Memory B cell (primary cell): ENCODE results near the gene PGBD4.
A peak's percentile ranks its signal among the peaks of the same experiment; 100 is the strongest.

Experiments used
- ATAC-seq: fragments of 150-1000 bp; cut with Tn5 transposase; 2 replicates; pipeline ENCODE4 v1.10.0; 2021; ENCODE audit warnings: low read depth, mild to moderate bottlenecking, moderate library complexity
- DNase-seq, 2 donors: peaks; one replicate each; pipeline ENCODE4 v3.0.0; 2022; ENCODE audit warnings: low spot score in 2 of 2
- H3K27ac Mint-ChIP-seq: one replicate; pipeline ENCODE4 v1.8.0; 2022; ENCODE audit warnings: mild to moderate bottlenecking, moderate library complexity, mixed read lengths
- H3K27me3 Mint-ChIP-seq: one replicate; pipeline ENCODE4 v1.8.0; 2022; ENCODE audit warnings: mixed read lengths
- H3K36me3 Mint-ChIP-seq: one replicate; pipeline ENCODE4 v1.8.0; 2022; ENCODE audit warnings: mild to moderate bottlenecking, mixed read lengths
- H3K4me1 Mint-ChIP-seq: one replicate; pipeline ENCODE4 v1.8.0; 2022; ENCODE audit warnings: mixed read lengths
- H3K4me3 Mint-ChIP-seq: one replicate; pipeline ENCODE4 v1.8.0; 2022; ENCODE audit warnings: mild to moderate bottlenecking, moderate library complexity, mixed read lengths
- H3K9me3 Mint-ChIP-seq: one replicate; pipeline ENCODE4 v1.8.0; 2022; ENCODE audit warnings: mixed read lengths

PGBD4 gene

GRCh38 chr15:34101366-34102174 lies at the start of gene PGBD4, which contains the start of gene EMC7:
Gene PGBD4, plus strand, starts transcription at chr15:34102083. Its CDS starts 449 bp downstream, at chr15:34102532.
Gene EMC7, minus strand, starts transcription at chr15:34101862. Its CDS starts 23 bp downstream, at chr15:34101839.
- H3K9me3 Mint-ChIP-seq = no peaks in the 10 kb centered on the region
- DNase-seq (peak; percentile 98 to 99), ATAC-seq (peak; percentile 95)
- H3K36me3 Mint-ChIP-seq = peaks cover 10% of the 10 kb centered on the region
- H3K27ac Mint-ChIP-seq = peak within 1 kb of the TSS; percentile 99
- no peaks in the 10 kb centered on the region for H3K27me3 Mint-ChIP-seq
- H3K4me1 Mint-ChIP-seq = peaks cover 11% of the 10 kb centered on the region
- peak within 1 kb of the TSS; percentile 95 for H3K4me3 Mint-ChIP-seq

GRCh38 chr15:34054081-34054707 lies 47.7 kb upstream of the PGBD4 start:
- Mint-ChIP-seq H3K27me3 (no peaks in the 10 kb centered on the region), H3K4me3 (no peak overlapping the region), H3K27ac (no peak overlapping the region), H3K36me3 (peaks cover 21% of the 10 kb centered on the region), H3K4me1 (no peaks in the 10 kb centered on the region), H3K9me3 (peaks cover 23% of the 10 kb centered on the region)
- no peak for DNase-seq
- no peak for ATAC-seq

GRCh38 chr15:34055868-34056595 lies 45.9 kb upstream of the PGBD4 start:
- DNase-seq (no peak), ATAC-seq (no peak)
- Mint-ChIP-seq H3K27me3 (no peaks in the 10 kb centered on the region), H3K4me1 (no peaks in the 10 kb centered on the region), H3K9me3 (peaks cover 12% of the 10 kb centered on the region), H3K36me3 (peaks cover 9% of the 10 kb centered on the region), H3K4me3 (no peak overlapping the region), H3K27ac (no peak overlapping the region)

- H3K27ac Mint-ChIP-seq = no peak overlapping the region
- peaks cover 2% of the 10 kb centered on the region for H3K4me1 Mint-ChIP-seq
- DNase-seq = no peak
- no peak overlapping the region for H3K4me3 Mint-ChIP-seq
- ATAC-seq = no peak
- peaks cover 4% of the 10 kb centered on the region for H3K9me3 Mint-ChIP-seq
- H3K36me3 Mint-ChIP-seq = peaks cover 2% of the 10 kb centered on the region
- H3K27me3 Mint-ChIP-seq = no peaks in the 10 kb centered on the region
Observed at GRCh38 chr15:34056911-34057310, 45.0 kb upstream of the PGBD4 start.

GRCh38 chr15:34059476-34059875 lies 42.4 kb upstream of the PGBD4 start:
- no peak for ATAC-seq
- Mint-ChIP-seq H3K27ac (no peak overlapping the region), H3K27me3 (no peaks in the 10 kb centered on the region)

GRCh38 chr15:34059946-34060345 lies 41.9 kb upstream of the PGBD4 start:
- H3K36me3 Mint-ChIP-seq = no peaks in the 10 kb centered on the region
- H3K4me1 Mint-ChIP-seq = peaks cover 3% of the 10 kb centered on the region
- H3K4me3 Mint-ChIP-seq = no peak overlapping the region
- no peaks in the 10 kb centered on the region for H3K27me3 Mint-ChIP-seq
- H3K9me3 Mint-ChIP-seq = no peaks in the 10 kb centered on the region
- no peak overlapping the region for H3K27ac Mint-ChIP-seq
- no peak for ATAC-seq
- DNase-seq = no peak

More at GRCh38 chr15:34059476-34059875, 42.4 kb upstream of the PGBD4 start:
- no peaks in the 10 kb centered on the region for H3K9me3 Mint-ChIP-seq
- DNase-seq = no peak
- H3K36me3 Mint-ChIP-seq = no peaks in the 10 kb centered on the region
- no peak overlapping the region for H3K4me3 Mint-ChIP-seq
- H3K4me1 Mint-ChIP-seq = peaks cover 3% of the 10 kb centered on the region

GRCh38 chr15:34064438-34064837 lies 37.4 kb upstream of the PGBD4 start:
- Mint-ChIP-seq H3K9me3 (no peaks in the 10 kb centered on the region), H3K4me3 (no peak overlapping the region)

GRCh38 chr15:34065261-34065660 lies 36.6 kb upstream of the PGBD4 start:
- Mint-ChIP-seq H3K36me3 (no peaks in the 10 kb centered on the region), H3K27ac (no peak overlapping the region), H3K4me1 (peaks cover 3% of the 10 kb centered on the region), H3K4me3 (no peak overlapping the region), H3K27me3 (no peaks in the 10 kb centered on the region), H3K9me3 (no peaks in the 10 kb centered on the region)
- DNase-seq (no peak), ATAC-seq (no peak)

More at GRCh38 chr15:34064438-34064837, 37.4 kb upstream of the PGBD4 start:
- peaks cover 3% of the 10 kb centered on the region for H3K4me1 Mint-ChIP-seq
- DNase-seq (no peak), ATAC-seq (no peak)
- no peaks in the 10 kb centered on the region for H3K27me3 Mint-ChIP-seq
- no peaks in the 10 kb centered on the region for H3K36me3 Mint-ChIP-seq
- H3K27ac Mint-ChIP-seq = peak overlapping the region; percentile 67

- no peaks in the 10 kb centered on the region for H3K27me3 Mint-ChIP-seq
- H3K36me3 Mint-ChIP-seq = no peaks in the 10 kb centered on the region
- no peak for DNase-seq
- no peaks in the 10 kb centered on the region for H3K9me3 Mint-ChIP-seq
- no peak overlapping the region for H3K27ac Mint-ChIP-seq
- no peak for ATAC-seq
- H3K4me3 Mint-ChIP-seq = no peak overlapping the region
- H3K4me1 Mint-ChIP-seq = peaks cover 3% of the 10 kb centered on the region
Observed at GRCh38 chr15:34065941-34066340, 35.9 kb upstream of the PGBD4 start.

GRCh38 chr15:34070003-34070402 lies 31.9 kb upstream of the PGBD4 start:
- ATAC-seq = no peak
- Mint-ChIP-seq H3K27ac (no peak overlapping the region), H3K4me1 (no peaks in the 10 kb centered on the region), H3K4me3 (no peak overlapping the region), H3K36me3 (peaks cover 5% of the 10 kb centered on the region), H3K9me3 (peaks cover 3% of the 10 kb centered on the region), H3K27me3 (no peaks in the 10 kb centered on the region)
- DNase-seq = no peak

GRCh38 chr15:34076785-34077184 lies 25.1 kb upstream of the PGBD4 start:
- H3K27ac Mint-ChIP-seq = no peak overlapping the region
- DNase-seq = no peak
- no peak for ATAC-seq
- peaks cover 15% of the 10 kb centered on the region for H3K36me3 Mint-ChIP-seq
- peaks cover 3% of the 10 kb centered on the region for H3K9me3 Mint-ChIP-seq
- no peaks in the 10 kb centered on the region for H3K4me1 Mint-ChIP-seq
- no peak overlapping the region for H3K4me3 Mint-ChIP-seq
- H3K27me3 Mint-ChIP-seq = no peaks in the 10 kb centered on the region

- ATAC-seq (no peak), DNase-seq (no peak)
- Mint-ChIP-seq H3K27me3 (no peaks in the 10 kb centered on the region), H3K4me3 (no peak overlapping the region), H3K4me1 (no peaks in the 10 kb centered on the region), H3K27ac (no peak overlapping the region), H3K36me3 (peaks cover 19% of the 10 kb centered on the region), H3K9me3 (peaks cover 3% of the 10 kb centered on the region)
Observed at GRCh38 chr15:34078900-34079299, 23.0 kb upstream of the PGBD4 start.

GRCh38 chr15:34079904-34080303 lies 22.0 kb upstream of the PGBD4 start:
- Mint-ChIP-seq H3K36me3 (peaks cover 19% of the 10 kb centered on the region), H3K9me3 (no peaks in the 10 kb centered on the region), H3K27me3 (no peaks in the 10 kb centered on the region), H3K4me1 (no peaks in the 10 kb centered on the region), H3K27ac (no peak overlapping the region), H3K4me3 (no peak overlapping the region)
- ATAC-seq = no peak
- DNase-seq = no peak

- DNase-seq = no peak
- Mint-ChIP-seq H3K27me3 (no peaks in the 10 kb centered on the region), H3K9me3 (no peaks in the 10 kb centered on the region), H3K4me1 (no peaks in the 10 kb centered on the region), H3K4me3 (no peak overlapping the region), H3K27ac (no peak overlapping the region), H3K36me3 (peaks cover 18% of the 10 kb centered on the region)
- no peak for ATAC-seq
Observed at GRCh38 chr15:34084086-34084485, 17.8 kb upstream of the PGBD4 start.
